ENCODE data around the gene SLC6A7. TPM values are rescaled to one million over a fixed set of nuclear protein-coding genes. Genes with fewer than 3 reads are reported as not detected.

The SLC6A7 gene
- total and polyA plus RNA-seq, 8 donors = 29.3 TPM; not detected in 7

DNA sequence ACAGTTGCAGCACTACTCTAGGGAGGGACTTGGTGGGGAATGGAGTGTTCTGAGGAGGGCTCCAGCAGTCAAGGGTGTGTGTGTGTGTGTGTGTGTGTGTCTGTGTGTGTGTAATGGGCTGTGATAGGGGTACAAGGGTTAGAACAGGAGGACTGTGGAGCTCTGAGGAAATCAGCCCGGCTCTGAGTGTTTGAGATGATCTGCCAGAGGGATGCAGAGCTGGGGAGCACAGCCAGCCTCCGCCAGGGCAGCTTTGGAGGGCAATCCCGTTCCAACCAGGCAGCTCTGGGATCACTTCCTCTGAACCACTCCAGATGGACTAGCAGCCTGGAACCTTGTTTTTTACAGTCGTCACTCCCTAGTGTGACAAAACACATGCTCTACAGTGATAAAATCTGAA lies 3.0 kb upstream of the SLC6A7 start:
- Histone ChIP-seq H3K4me3 (no peak overlapping the region), H3K27ac (no peak overlapping the region), H3K4me1 (peaks cover 0 to 25% (median 11%) of the 10 kb centered on the region in 4 donors), H3K27me3 (peaks cover 9 to 40% (median 31%) of the 10 kb centered on the region in 3 donors), H3K9me3 (no peaks in the 10 kb centered on the region), H3K36me3 (no peaks in the 10 kb centered on the region)
- TF ChIP-seq POLR2A (IDR thresholded peaks at IDR 0.05) = no peak
- TF ChIP-seq POLR2AphosphoS5 (IDR thresholded peaks at IDR 0.05) = no peak
- TF ChIP-seq, protein P1, sequence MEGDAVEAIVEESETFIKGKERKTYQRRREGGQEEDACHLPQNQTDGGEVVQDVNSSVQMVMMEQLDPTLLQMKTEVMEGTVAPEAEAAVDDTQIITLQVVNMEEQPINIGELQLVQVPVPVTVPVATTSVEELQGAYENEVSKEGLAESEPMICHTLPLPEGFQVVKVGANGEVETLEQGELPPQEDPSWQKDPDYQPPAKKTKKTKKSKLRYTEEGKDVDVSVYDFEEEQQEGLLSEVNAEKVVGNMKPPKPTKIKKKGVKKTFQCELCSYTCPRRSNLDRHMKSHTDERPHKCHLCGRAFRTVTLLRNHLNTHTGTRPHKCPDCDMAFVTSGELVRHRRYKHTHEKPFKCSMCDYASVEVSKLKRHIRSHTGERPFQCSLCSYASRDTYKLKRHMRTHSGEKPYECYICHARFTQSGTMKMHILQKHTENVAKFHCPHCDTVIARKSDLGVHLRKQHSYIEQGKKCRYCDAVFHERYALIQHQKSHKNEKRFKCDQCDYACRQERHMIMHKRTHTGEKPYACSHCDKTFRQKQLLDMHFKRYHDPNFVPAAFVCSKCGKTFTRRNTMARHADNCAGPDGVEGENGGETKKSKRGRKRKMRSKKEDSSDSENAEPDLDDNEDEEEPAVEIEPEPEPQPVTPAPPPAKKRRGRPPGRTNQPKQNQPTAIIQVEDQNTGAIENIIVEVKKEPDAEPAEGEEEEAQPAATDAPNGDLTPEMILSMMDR (IDR thresholded peaks at IDR 0.05) = no peak
- TF ChIP-seq EP300 (IDR thresholded peaks at IDR 0.05) = no peak
- intact Hi-C loops (cut with DNase I; ENCODE audit: low total_unique reads) = no loop called here
- no peak for DNase-seq
- WGBS, 5 donors = 59 to 80% (median 80%) methylated on average over 4 of the region's 4 CpGs

DNA sequence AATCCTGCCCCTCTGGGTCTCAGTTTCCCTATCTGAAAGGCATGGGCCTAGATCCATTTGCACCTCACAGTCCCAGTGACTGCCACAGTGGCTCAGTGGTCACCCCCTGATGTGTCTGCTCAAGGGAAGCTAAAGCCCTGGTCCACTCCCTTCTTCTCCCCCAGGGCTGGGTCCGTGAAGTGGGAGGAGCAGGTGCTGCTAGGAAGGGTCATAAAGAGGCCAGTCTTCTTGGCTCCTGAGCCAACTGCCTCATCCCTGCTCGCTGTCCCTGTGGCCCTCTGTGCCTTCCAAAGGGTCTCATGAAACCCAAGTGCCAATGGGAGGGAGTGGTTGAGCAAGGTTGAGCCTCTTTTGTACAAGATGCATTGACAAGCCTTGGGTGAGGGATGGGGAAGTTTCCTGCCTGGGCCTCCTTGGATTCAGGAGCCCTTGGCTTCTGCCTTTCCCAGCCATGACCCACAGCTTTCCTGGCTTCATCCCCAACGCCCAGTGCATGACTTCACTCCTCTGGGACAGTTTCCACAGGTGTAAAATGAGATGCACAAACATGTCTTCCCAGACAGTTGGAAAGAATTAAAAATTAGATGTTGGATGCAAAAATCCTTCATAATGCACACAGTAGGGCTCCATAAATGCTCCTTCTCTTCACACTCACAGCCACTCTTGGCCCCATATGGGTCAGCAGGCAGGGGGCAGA lies 1.6 kb upstream of the SLC6A7 start:
- DNase-seq = no peak
- Histone ChIP-seq H3K27me3 (peaks cover 9 to 48% (median 31%) of the 10 kb centered on the region in 3 donors), H3K9me3 (no peaks in the 10 kb centered on the region), H3K4me3 (no peak overlapping the region), H3K4me1 (peaks cover 0 to 18% (median 9%) of the 10 kb centered on the region in 4 donors), H3K27ac (no peak overlapping the region), H3K36me3 (no peaks in the 10 kb centered on the region)
- intact Hi-C loops (cut with DNase I; ENCODE audit: low total_unique reads) = no loop called here
- WGBS, 5 donors = 47 to 73% (median 50%) methylated on average over 1 to 3 of the region's 3 CpGs
- TF ChIP-seq POLR2AphosphoS5 (IDR thresholded peaks at IDR 0.05) = no peak
- no peak for TF ChIP-seq EP300 (IDR thresholded peaks at IDR 0.05)
- TF ChIP-seq, protein P1 (IDR thresholded peaks at IDR 0.05) = no peak
- TF ChIP-seq POLR2A (IDR thresholded peaks at IDR 0.05) = no peak

DNA sequence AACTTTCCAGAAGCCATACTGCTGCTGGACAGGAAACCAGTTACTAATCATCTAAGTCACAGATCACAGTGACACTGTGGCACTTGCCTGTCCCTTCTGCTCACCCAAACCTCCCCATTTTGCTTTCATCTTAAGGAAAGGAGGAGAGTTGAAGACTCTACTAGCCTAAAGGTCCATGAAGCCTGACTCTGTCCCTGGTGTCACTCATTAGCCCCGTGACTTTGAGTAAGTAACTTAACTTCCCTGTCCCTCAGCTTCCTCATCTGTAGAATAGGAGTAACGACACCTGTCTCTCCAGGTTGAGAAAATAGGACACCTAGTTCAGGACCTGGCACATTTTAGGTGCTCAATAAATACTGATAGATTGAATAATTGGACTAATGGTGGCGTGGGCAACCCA lies 536 bp upstream of the SLC6A7 start:
- Histone ChIP-seq H3K27ac (no peak overlapping the region), H3K36me3 (no peaks in the 10 kb centered on the region), H3K9me3 (no peaks in the 10 kb centered on the region), H3K27me3 (peaks cover 9 to 48% (median 31%) of the 10 kb centered on the region in 3 donors), H3K4me3 (no peak overlapping the region), H3K4me1 (peaks cover 0 to 18% (median 9%) of the 10 kb centered on the region in 4 donors)
- TF ChIP-seq POLR2A (IDR thresholded peaks at IDR 0.05) = no peak
- TF ChIP-seq POLR2AphosphoS5 (IDR thresholded peaks at IDR 0.05) = no peak
- no peak for TF ChIP-seq EP300 (IDR thresholded peaks at IDR 0.05)
- TF ChIP-seq, protein P1 (IDR thresholded peaks at IDR 0.05) = no peak
- no peak for DNase-seq
- 67 to 71% (median 70%) methylated on average over 3 of the region's 3 CpGs for WGBS, 5 donors
- intact Hi-C loops (cut with DNase I; ENCODE audit: low total_unique reads) = no loop called here

DNA sequence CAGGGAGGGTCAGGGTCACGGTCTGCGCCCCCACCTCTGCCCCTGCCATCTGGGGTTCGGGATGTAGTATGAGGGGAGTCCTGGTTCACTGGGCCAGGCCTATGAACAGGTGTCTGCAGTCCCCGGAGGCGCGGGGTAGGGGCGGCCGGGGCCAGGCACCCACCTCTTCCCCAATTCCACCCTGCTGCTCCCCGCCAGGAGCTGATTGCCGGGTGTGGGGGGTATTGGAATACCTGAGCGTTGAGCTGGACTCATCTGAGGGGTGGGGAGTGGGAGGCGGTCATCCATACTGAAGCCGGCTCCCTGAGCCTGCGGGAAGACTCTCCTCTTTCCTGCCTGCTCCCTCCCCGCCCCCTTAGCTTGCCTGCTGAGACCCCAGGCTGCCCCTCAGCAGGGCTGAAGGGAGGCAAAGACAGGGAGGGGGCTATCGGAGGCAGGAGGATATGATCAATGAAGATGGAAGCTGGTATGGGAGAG lies 679 bp downstream of the SLC6A7 start:
- no peaks in the 10 kb centered on the region for H3K9me3 ChIP-seq
- DNase-seq = no peak
- H3K4me3 ChIP-seq = no peak overlapping the region
- TF ChIP-seq POLR2AphosphoS5 (IDR thresholded peaks at IDR 0.05) = no peak
- TF ChIP-seq EP300 (IDR thresholded peaks at IDR 0.05) = no peak
- no peak for TF ChIP-seq POLR2A (IDR thresholded peaks at IDR 0.05)
- TF ChIP-seq, protein P1 (IDR thresholded peaks at IDR 0.05) = no peak
- intact Hi-C loops (cut with DNase I; ENCODE audit: low total_unique reads) = no loop called here
- no peak overlapping the region for H3K27ac ChIP-seq
- peaks cover 0 to 16% (median 8%) of the 10 kb centered on the region in 4 donors for H3K4me1 ChIP-seq
- 38 to 56% (median 43%) methylated on average over 12 to 16 of the region's 16 CpGs for WGBS, 5 donors
- H3K27me3 ChIP-seq = peaks cover 9 to 48% (median 31%) of the 10 kb centered on the region in 3 donors
- no peaks in the 10 kb centered on the region for H3K36me3 ChIP-seq

Measured in stomach (tissue), 9 donors.